ENCODE data around the gene DGKG.

The DGKG gene

GRCh38 chr3:186152889-186153292, 209.1 kb downstream of the DGKG start:
- TF ChIP-seq GATA1 (IDR thresholded peaks at IDR 0.05; ENCODE audit: low read depth, low read length) (no peak), POLR2A (IDR thresholded peaks at IDR 0.05; ENCODE audit: low read length) (no peak)
- no peak for DNase-seq

- TF ChIP-seq POLR2A (IDR thresholded peaks at IDR 0.05; ENCODE audit: low read length) (no peak), GATA1 (IDR thresholded peaks at IDR 0.05; ENCODE audit: low read depth, low read length) (no peak)
- DNase-seq = no peak
Measured at GRCh38 chr3:186152361-186152798, 209.7 kb downstream of the DGKG start.

- DNase-seq = no peak
- no peak for TF ChIP-seq GATA1 (IDR thresholded peaks at IDR 0.05; ENCODE audit: low read depth, low read length)
- no peak for TF ChIP-seq POLR2A (IDR thresholded peaks at IDR 0.05; ENCODE audit: low read length)
Measured at GRCh38 chr3:186151077-186151971, 210.7 kb downstream of the DGKG start.

GRCh38 chr3:186150041-186150830, 211.8 kb downstream of the DGKG start:
- DNase-seq = no peak
- TF ChIP-seq POLR2A (IDR thresholded peaks at IDR 0.05; ENCODE audit: low read length) = no peak
- TF ChIP-seq GATA1 (IDR thresholded peaks at IDR 0.05; ENCODE audit: low read depth, low read length) = no peak

GRCh38 chr3:186149319-186149960, 212.6 kb downstream of the DGKG start:
- DNase-seq = no peak
- TF ChIP-seq POLR2A (IDR thresholded peaks at IDR 0.05; ENCODE audit: low read length) (no peak), GATA1 (IDR thresholded peaks at IDR 0.05; ENCODE audit: low read depth, low read length) (no peak)

GRCh38 chr3:186144257-186144656, 217.8 kb downstream of the DGKG start:
- TF ChIP-seq GATA1 (IDR thresholded peaks at IDR 0.05; ENCODE audit: low read depth, low read length) (no peak), POLR2A (IDR thresholded peaks at IDR 0.05; ENCODE audit: low read length) (no peak)

GRCh38 chr3:186143250-186143649, 218.8 kb downstream of the DGKG start:
- DNase-seq = no peak
- TF ChIP-seq POLR2A (IDR thresholded peaks at IDR 0.05; ENCODE audit: low read length) (no peak), GATA1 (IDR thresholded peaks at IDR 0.05; ENCODE audit: low read depth, low read length) (no peak)

More at GRCh38 chr3:186144257-186144656, 217.8 kb downstream of the DGKG start:
- no peak for DNase-seq

GRCh38 chr3:186142393-186142932, 219.6 kb downstream of the DGKG start:
- TF ChIP-seq GATA1 (IDR thresholded peaks at IDR 0.05; ENCODE audit: low read depth, low read length) = no peak
- TF ChIP-seq POLR2A (IDR thresholded peaks at IDR 0.05; ENCODE audit: low read length) = no peak
- no peak for DNase-seq

- DNase-seq = no peak
- TF ChIP-seq POLR2A (IDR thresholded peaks at IDR 0.05; ENCODE audit: low read length) (no peak), GATA1 (IDR thresholded peaks at IDR 0.05; ENCODE audit: low read depth, low read length) (no peak)
Measured at GRCh38 chr3:186141790-186142189, 220.2 kb downstream of the DGKG start.

- no peak for DNase-seq
- no peak for TF ChIP-seq GATA1 (IDR thresholded peaks at IDR 0.05; ENCODE audit: low read depth, low read length)
Measured at GRCh38 chr3:186138272-186138981, 223.6 kb downstream of the DGKG start.

GRCh38 chr3:186137051-186137685, 224.9 kb downstream of the DGKG start:
- no peak for DNase-seq
- TF ChIP-seq POLR2A (IDR thresholded peaks at IDR 0.05; ENCODE audit: low read length) = no peak
- no peak for TF ChIP-seq GATA1 (IDR thresholded peaks at IDR 0.05; ENCODE audit: low read depth, low read length)

- no peak for DNase-seq
- TF ChIP-seq POLR2A (IDR thresholded peaks at IDR 0.05; ENCODE audit: low read length) = no peak
- TF ChIP-seq GATA1 (IDR thresholded peaks at IDR 0.05; ENCODE audit: low read depth, low read length) = no peak
Measured at GRCh38 chr3:186133980-186134379, 228.1 kb downstream of the DGKG start.

GRCh38 chr3:186132487-186132886, 229.5 kb downstream of the DGKG start:
- DNase-seq = no peak
- TF ChIP-seq POLR2A (IDR thresholded peaks at IDR 0.05; ENCODE audit: low read length) (no peak), GATA1 (IDR thresholded peaks at IDR 0.05; ENCODE audit: low read depth, low read length) (no peak)
